GM06990 (cell line): ENCODE results near the gene MAML3.

Experiments used
- DNase-seq: peaks from one replicate; pipeline ENCODE4 v3.0.0-alpha.2; 2011; ENCODE audit not compliant: insufficient read length; ENCODE audit errors: extremely low read depth
- H3K27me3 ChIP-seq: replicated peaks from 2 replicates; pipeline ENCODE4 v1.6.0; 2011; ENCODE audit warnings: low read length; ENCODE audit not compliant: control insufficient read depth, insufficient read depth
- H3K36me3 ChIP-seq: 2 replicates; pipeline ENCODE4 v1.5.1; 2011; ENCODE audit warnings: low read length; ENCODE audit not compliant: control insufficient read depth, insufficient read depth
- H3K4me3 ChIP-seq: replicated peaks from 2 replicates; pipeline ENCODE4 v1.5.1; 2011; ENCODE audit warnings: low read depth, mild to moderate bottlenecking, control low read depth, low read length
- CTCF ChIP-seq: IDR thresholded peaks from 2 replicates; pipeline ENCODE4 v1.5.1; 2011; ENCODE audit warnings: low read length, control low read depth, mild to moderate bottlenecking, inconsistent platforms; ENCODE audit not compliant: insufficient read depth, poor library complexity, severe bottlenecking

Gene MAML3

DNA sequence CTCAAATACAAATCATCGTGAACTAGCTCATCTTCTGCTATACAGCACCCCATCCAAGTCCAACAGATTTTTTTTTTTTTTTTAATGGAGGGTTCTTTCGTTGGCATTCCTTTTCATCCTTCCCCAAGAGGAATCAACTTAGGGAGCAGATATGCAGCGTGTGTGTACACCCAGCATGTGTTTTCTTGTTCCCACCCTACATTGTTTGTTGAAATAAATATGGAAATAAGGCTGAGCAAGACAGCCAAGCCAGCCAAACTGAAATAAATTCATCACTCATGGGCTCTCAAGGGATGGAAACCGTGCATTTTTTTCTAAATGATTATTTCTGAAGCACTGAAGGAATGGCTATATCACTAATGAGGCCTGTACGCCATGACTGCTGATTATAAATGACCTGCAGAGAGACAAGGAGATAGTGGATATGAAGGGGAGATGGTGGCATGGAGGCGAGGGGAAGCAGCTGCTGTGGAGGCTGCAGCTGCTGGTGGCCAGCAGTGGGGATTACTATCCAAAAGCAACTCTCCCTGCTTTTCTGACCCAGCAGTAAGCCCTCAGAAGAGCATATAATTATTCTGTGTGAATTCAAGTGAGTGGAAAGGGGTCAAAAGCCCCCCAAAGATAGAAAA is 314.5 kb downstream of the MAML3 start:
- H3K4me3 ChIP-seq = no peak overlapping the region
- no peak for DNase-seq
- TF ChIP-seq CTCF = no peak
- H3K27me3 ChIP-seq = no peaks in the 10 kb centered on the region; the same call in 1 of the 2 replicates
- no peaks in the 10 kb centered on the region for H3K36me3 ChIP-seq

DNA sequence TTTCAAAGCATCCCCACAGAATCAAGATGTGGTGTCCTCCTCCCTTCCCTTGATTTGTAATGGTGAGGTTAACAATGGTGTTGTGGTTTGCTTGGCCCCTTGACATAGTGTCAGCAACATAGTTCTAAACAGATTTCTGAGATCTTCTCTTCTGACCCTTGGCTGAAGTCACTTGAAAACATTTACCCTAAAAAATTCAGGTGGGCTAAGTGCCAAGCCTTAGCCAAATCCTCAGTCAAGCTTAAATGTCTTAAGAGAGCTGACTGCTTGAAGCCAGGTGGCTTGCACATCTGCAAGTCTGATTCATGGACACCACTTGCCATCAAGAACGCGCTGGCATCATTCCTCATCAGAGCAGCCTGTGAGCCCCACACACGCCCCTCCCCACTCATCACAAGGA is 315.2 kb downstream of the MAML3 start:
- no peaks in the 10 kb centered on the region; the same call in 1 of the 2 replicates for H3K27me3 ChIP-seq
- H3K36me3 ChIP-seq = no peaks in the 10 kb centered on the region
- H3K4me3 ChIP-seq = no peak overlapping the region
- DNase-seq = no peak
- no peak for TF ChIP-seq CTCF

DNA sequence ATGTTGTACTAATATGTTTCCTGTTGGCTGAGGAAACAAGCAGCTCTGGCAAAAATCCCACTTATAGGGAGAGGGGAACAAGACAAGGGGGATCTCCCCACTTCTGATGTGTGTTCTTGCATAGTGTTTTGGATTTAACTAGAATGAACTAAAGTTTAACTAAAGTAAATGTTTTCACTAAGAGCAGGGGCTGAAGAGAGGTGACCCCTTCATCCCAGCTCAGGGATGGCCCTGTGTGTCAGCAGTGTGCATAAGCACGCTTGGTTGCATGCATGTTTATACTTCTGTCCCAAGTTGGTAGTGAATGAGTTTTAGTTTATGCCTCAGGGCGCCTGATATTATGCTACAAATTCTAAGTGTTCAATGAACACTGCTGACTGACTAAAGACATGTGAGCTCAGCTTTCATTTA is 319.0 kb downstream of the MAML3 start:
- DNase-seq = no peak
- no peaks in the 10 kb centered on the region; the same call in 1 of the 2 replicates for H3K27me3 ChIP-seq
- no peak for TF ChIP-seq CTCF
- H3K4me3 ChIP-seq = no peak overlapping the region
- H3K36me3 ChIP-seq = no peaks in the 10 kb centered on the region

DNA sequence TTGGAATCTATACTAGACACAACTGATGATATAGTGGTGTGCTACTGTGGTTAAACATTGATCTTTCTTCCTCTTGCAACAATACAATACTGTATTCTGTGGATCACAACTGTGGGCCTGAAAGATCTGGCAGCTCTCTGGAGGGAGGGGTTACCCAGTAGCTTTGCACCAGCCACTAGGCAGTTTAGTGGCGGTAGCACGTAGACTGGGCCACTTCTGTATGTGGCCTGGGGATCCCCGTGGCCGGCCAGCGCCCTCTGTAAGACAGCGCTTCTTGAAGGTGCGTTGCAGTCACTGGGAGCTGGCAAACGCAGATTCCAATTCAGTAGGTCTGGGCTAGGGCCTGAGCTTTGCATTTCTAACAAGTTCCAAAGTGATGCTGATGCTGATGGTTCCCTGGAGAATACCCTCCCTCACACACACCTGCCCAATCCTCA is 319.7 kb downstream of the MAML3 start:
- Histone ChIP-seq H3K27me3 (no peaks in the 10 kb centered on the region; the same call in 1 of the 2 replicates), H3K36me3 (no peaks in the 10 kb centered on the region), H3K4me3 (no peak overlapping the region)
- no peak for DNase-seq
- no peak for TF ChIP-seq CTCF

GRCh38 chr4:139833151-139833910 is 320.7 kb downstream of the MAML3 start:
- Histone ChIP-seq H3K36me3 (no peaks in the 10 kb centered on the region), H3K4me3 (no peak overlapping the region), H3K27me3 (no peaks in the 10 kb centered on the region; the same call in 1 of the 2 replicates)
- no peak for TF ChIP-seq CTCF
- DNase-seq = no peak
